MCF 10A (cell line): ENCODE results near the gene PRR15. TPM values are rescaled to one million over a fixed set of nuclear protein-coding genes. Genes with fewer than 3 reads are reported as not detected.

ENCODE experiments used
- BruUV-seq: library from RNA; stranded (reverse); fragments of 400-500 nt; replicated peaks from 2 replicates; lab custom pipeline; 2021; lab: Mats Ljungman, UMichigan
- CTCF ChIA-PET: fragments of 300-600 bp; sonication (Branson Sonifier 250); formaldehyde crosslinking; extraction: SDS; loops from one replicate; lab custom pipeline; 2021; ENCODE audit warnings: antibody characterized with exemption, inconsistent platforms; lab: Yijun Ruan, JAX
- POLR2A ChIA-PET: fragments of 300-600, 350-650 bp; sonication (Branson Sonifier 250); formaldehyde crosslinking; extraction: SDS; loops from one replicate; lab custom pipeline; 2020; ENCODE audit warnings: antibody characterized with exemption, inconsistent platforms; lab: Yijun Ruan, JAX
- DNase-seq: peaks from one replicate; pipeline ENCODE4 v3.0.0-alpha.2; 2018; ENCODE audit not compliant: unreplicated experiment
- H3K27ac Mint-ChIP-seq: one replicate; pipeline ENCODE4 v1.8.0; 2022; ENCODE audit warnings: mild to moderate bottlenecking, low read depth, mixed read lengths; ENCODE audit not compliant: unreplicated experiment
- H3K27me3 Mint-ChIP-seq: one replicate; pipeline ENCODE4 v1.8.0; 2022; ENCODE audit warnings: mixed read lengths; ENCODE audit not compliant: insufficient read depth, unreplicated experiment
- H3K36me3 Mint-ChIP-seq: one replicate; pipeline ENCODE4 v1.8.0; 2022; ENCODE audit warnings: mild to moderate bottlenecking, moderate library complexity, mixed read lengths; ENCODE audit not compliant: insufficient read depth, unreplicated experiment
- H3K4me1 Mint-ChIP-seq: one replicate; pipeline ENCODE4 v1.8.0; 2022; ENCODE audit warnings: mixed read lengths; ENCODE audit not compliant: insufficient read depth, unreplicated experiment
- H3K4me3 Mint-ChIP-seq: one replicate; pipeline ENCODE4 v1.8.0; 2022; ENCODE audit warnings: mild to moderate bottlenecking, moderate library complexity, mixed read lengths; ENCODE audit not compliant: unreplicated experiment
- H3K9me3 Mint-ChIP-seq: one replicate; pipeline ENCODE4 v1.8.0; 2022; ENCODE audit warnings: mixed read lengths; ENCODE audit not compliant: unreplicated experiment
- CTCF ChIP-seq: fragments of 200-600 bp; IDR thresholded peaks from one replicate; pipeline ENCODE4 v1.8.0; 2022; ENCODE audit warnings: antibody characterized with exemption, mild to moderate bottlenecking; ENCODE audit not compliant: unreplicated experiment
- intact Hi-C: fragments of 100-400 bp; cut with micrococcal nuclease; formaldehyde crosslinking; loops from 2 replicates; pipeline ENCODE4 v1.14.1; 2022
- total RNA-seq: library from RNA; stranded (reverse); gene quantifications from 2 replicates; pipeline ENCODE4 v1.2.3, GENCODE V29; 2022

Gene PRR15
- total RNA-seq, 1 experiment from 2014 or later: 8.0 TPM

GRCh38 chr7:29573567-29573966 is 9.9 kb downstream of the PRR15 start:
- TF ChIP-seq CTCF: no peak
- Mint-ChIP-seq H3K4me3 (no peak overlapping the region), H3K27ac (no peak overlapping the region), H3K4me1 (peaks cover 11% of the 10 kb centered on the region), H3K9me3 (peaks cover 23% of the 10 kb centered on the region), H3K36me3 (no peaks in the 10 kb centered on the region), H3K27me3 (no peaks in the 10 kb centered on the region)
- no TSS peak for BruUV-seq
- CTCF ChIA-PET: interaction anchor here (1.2 kb wide), 1 partner anchor 33 kb away, joined by 3 read pairs; no protein-coding TSS in a partner anchor
- POLR2A ChIA-PET: interaction anchor here (0.6 to 0.7 kb wide), 2 partner anchors 34 to 37 kb away, joined by 3 read pairs; no protein-coding TSS in a partner anchor
- DNase-seq: no peak
- intact Hi-C loops: no loop called here

GRCh38 chr7:29574659-29575058 is 11.0 kb downstream of the PRR15 start:
- no peak overlapping the region for H3K4me3 Mint-ChIP-seq
- H3K4me1 Mint-ChIP-seq: peaks cover 5% of the 10 kb centered on the region
- no TSS peak for BruUV-seq
- no peaks in the 10 kb centered on the region for H3K36me3 Mint-ChIP-seq
- DNase-seq: no peak
- intact Hi-C loops: no loop called here
- CTCF ChIA-PET: no interaction called here
- peaks cover 23% of the 10 kb centered on the region for H3K9me3 Mint-ChIP-seq
- H3K27ac Mint-ChIP-seq: no peak overlapping the region
- H3K27me3 Mint-ChIP-seq: no peaks in the 10 kb centered on the region
- POLR2A ChIA-PET: no interaction called here
- no peak for TF ChIP-seq CTCF

GRCh38 chr7:29587195-29587808 is 23.7 kb downstream of the PRR15 start:
- Mint-ChIP-seq H3K4me1 (no peaks in the 10 kb centered on the region), H3K4me3 (no peak overlapping the region), H3K36me3 (no peaks in the 10 kb centered on the region), H3K27ac (peak overlapping the region; percentile 39), H3K27me3 (no peaks in the 10 kb centered on the region), H3K9me3 (no peaks in the 10 kb centered on the region)
- TF ChIP-seq CTCF: no peak
- DNase-seq: no peak
- POLR2A ChIA-PET: no interaction called here
- intact Hi-C loops: no loop called here
- BruUV-seq: no TSS peak
- CTCF ChIA-PET: no interaction called here

GRCh38 chr7:29588212-29588611 is 24.6 kb downstream of the PRR15 start:
- Mint-ChIP-seq H3K4me3 (no peak overlapping the region), H3K9me3 (no peaks in the 10 kb centered on the region), H3K27ac (no peak overlapping the region), H3K36me3 (no peaks in the 10 kb centered on the region), H3K4me1 (no peaks in the 10 kb centered on the region), H3K27me3 (no peaks in the 10 kb centered on the region)
- CTCF ChIA-PET: interaction anchor here (0.7 kb wide), 1 partner anchor 11 kb away, joined by 4 read pairs; no protein-coding TSS in a partner anchor
- intact Hi-C loops: no loop called here
- BruUV-seq: no TSS peak
- DNase-seq: no peak
- POLR2A ChIA-PET: no interaction called here
- TF ChIP-seq CTCF: no peak
